Mammary epithelial cell (primary cell): Measurements from ENCODE around the gene GLT8D2.

Source experiments
- CTCF ChIP-seq, 2 donors: IDR thresholded peaks in 1 of 2; conservative IDR thresholded peaks in 1 of 2; 2 replicates each; pipeline ENCODE4 v1.5.1; 2011 to 2012; ENCODE audit warnings: inconsistent platforms in 2 of 2, low read length in 2 of 2, mild to moderate bottlenecking in 2 of 2, control low read depth in 1 of 2, low read depth in 1 of 2; ENCODE audit not compliant: insufficient read depth in 1 of 2; ENCODE audit errors: extremely low read depth in 1 of 2
- EZH2 ChIP-seq: IDR thresholded peaks from 2 replicates; pipeline ENCODE4 v1.6.1; 2012; ENCODE audit warnings: low read length, inconsistent platforms, borderline replicate concordance

DNA sequence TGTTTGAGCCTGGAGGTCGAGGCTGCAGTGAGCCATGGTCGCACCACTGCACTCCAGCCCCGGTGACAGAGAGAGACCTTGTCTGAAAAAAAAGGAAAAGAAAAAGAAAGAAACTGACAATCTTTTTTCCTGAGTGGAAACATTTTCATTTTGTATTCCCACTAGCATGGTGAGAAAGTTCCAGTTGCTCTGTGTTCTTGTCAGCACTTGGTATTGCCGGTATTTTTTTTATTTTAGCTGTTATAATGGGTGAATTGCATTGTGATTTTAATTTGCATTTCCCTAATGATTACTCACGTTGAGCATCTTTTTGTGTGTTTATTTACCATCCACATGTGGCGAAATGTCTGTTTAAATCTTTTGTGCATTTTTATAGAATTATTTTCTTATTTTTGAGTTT lies 25.6 kb downstream of the GLT8D2 start:
- no peak for TF ChIP-seq CTCF (conservative IDR thresholded peaks at IDR 0.05 in 1 of 2, IDR thresholded peaks at IDR 0.05 in 1 of 2; ENCODE audit: extremely low read depth in 1 of 2, insufficient read depth in 1 of 2, low read depth in 1 of 2, low read length in 2 of 2)
- TF ChIP-seq EZH2: no peak
